Measurements from ENCODE around the gene HOXA3.

Gene HOXA3

GRCh38 chr7:27145914-27146412, 6.4 kb downstream of the HOXA3 start:
- no peak for DNase-seq (ENCODE audit: low read depth in 4 of 4, low spot score in 1 of 4)

GRCh38 chr7:27145165-27145913, 7.0 kb downstream of the HOXA3 start:
- DNase-seq (ENCODE audit: low read depth in 4 of 4, low spot score in 1 of 4): no peak

- DNase-seq (ENCODE audit: low read depth in 4 of 4, low spot score in 1 of 4): no peak
Observed at GRCh38 chr7:27144781-27145164, 7.6 kb downstream of the HOXA3 start.

GRCh38 chr7:27143950-27144780, 8.2 kb downstream of the HOXA3 start:
- DNase-seq (ENCODE audit: low read depth in 4 of 4, low spot score in 1 of 4): no peak

GRCh38 chr7:27143023-27143949, 9.1 kb downstream of the HOXA3 start, which contains the start of gene HOXA5:
TSS of gene HOXA5 (minus strand) at chr7:27143681. CDS start at chr7:27143607, 74 bp downstream.
- DNase-seq (ENCODE audit: low read depth in 4 of 4, low spot score in 1 of 4): no peak

GRCh38 chr7:27142580-27143022, 9.8 kb downstream of the HOXA3 start:
- no peak for DNase-seq (ENCODE audit: low read depth in 4 of 4, low spot score in 1 of 4)

- no peak for DNase-seq (ENCODE audit: low read depth in 4 of 4, low spot score in 1 of 4)
Observed at GRCh38 chr7:27141923-27142579, 10.3 kb downstream of the HOXA3 start.

- DNase-seq (ENCODE audit: low read depth in 4 of 4, low spot score in 1 of 4): no peak
Observed at GRCh38 chr7:27141137-27141922, 11.1 kb downstream of the HOXA3 start.

- no peak for DNase-seq (ENCODE audit: low read depth in 4 of 4, low spot score in 1 of 4)
Observed at GRCh38 chr7:27140126-27140857, 12.1 kb downstream of the HOXA3 start.

GRCh38 chr7:27139334-27140125, 12.9 kb downstream of the HOXA3 start:
- no peak for DNase-seq (ENCODE audit: low read depth in 4 of 4, low spot score in 1 of 4)

- no peak for DNase-seq (ENCODE audit: low read depth in 4 of 4, low spot score in 1 of 4)
Observed at GRCh38 chr7:27138985-27139333, 13.4 kb downstream of the HOXA3 start.

GRCh38 chr7:27138472-27138871, 13.9 kb downstream of the HOXA3 start:
- no peak for DNase-seq (ENCODE audit: low read depth in 4 of 4, low spot score in 1 of 4)

- DNase-seq (ENCODE audit: low read depth in 4 of 4, low spot score in 1 of 4): no peak
Observed at GRCh38 chr7:27137640-27138315, 14.6 kb downstream of the HOXA3 start.

GRCh38 chr7:27134392-27134791, 18.0 kb downstream of the HOXA3 start:
- no peak for DNase-seq (ENCODE audit: low read depth in 4 of 4, low spot score in 1 of 4)

GRCh38 chr7:27133409-27134231, 18.8 kb downstream of the HOXA3 start:
- DNase-seq (ENCODE audit: low read depth in 4 of 4, low spot score in 1 of 4): no peak

- no peak for DNase-seq (ENCODE audit: low read depth in 4 of 4, low spot score in 1 of 4)
Observed at GRCh38 chr7:27132978-27133377, 19.4 kb downstream of the HOXA3 start.

- DNase-seq (ENCODE audit: low read depth in 4 of 4, low spot score in 1 of 4): no peak
Observed at GRCh38 chr7:27132214-27132613, 20.2 kb downstream of the HOXA3 start.
